ENCODE results near the gene NUDT4B. TPM values are rescaled to one million over a fixed set of nuclear protein-coding genes. Genes with fewer than 3 reads are reported as not detected.
"Not testable (repeated sequence)": the region's sequence is repeated elsewhere in the genome, so short reads cannot be mapped to it uniquely, and the experiment has no call there.

The NUDT4B gene
- total and polyA plus RNA-seq, 10 donors, result 0.35 to 27.4 (median 1.3) TPM; not detected in 1

- H3K9me3 ChIP-seq; H3K27ac ChIP-seq; DNase-seq; intact Hi-C loops (cut with DNase I; ENCODE audit: low total_unique reads); H3K27me3 ChIP-seq (replicated peaks in 1 of 7); H3K4me1 ChIP-seq; H3K4me3 ChIP-seq; H3K36me3 ChIP-seq: not testable (repeated sequence)
- no CpG with 5 or more reads among the region's 9 CpGs for WGBS, 5 donors
Measured at GRCh38 chr1:148720918-148721317, 27.7 kb upstream of the NUDT4B start.

- DNase-seq; H3K4me3 ChIP-seq; H3K27ac ChIP-seq; H3K4me1 ChIP-seq; H3K27me3 ChIP-seq (replicated peaks in 1 of 7); H3K36me3 ChIP-seq; intact Hi-C loops (cut with DNase I; ENCODE audit: low total_unique reads); H3K9me3 ChIP-seq: not testable (repeated sequence)
- 80% methylated on average over 1 of the region's 2 CpGs; no CpG with 5 or more reads in 4 of the 5 donors for WGBS, 5 donors
Measured at GRCh38 chr1:148722758-148723157, 25.8 kb upstream of the NUDT4B start.

GRCh38 chr1:148723515-148723914 is 25.1 kb upstream of the NUDT4B start:
- H3K4me3 ChIP-seq; H3K36me3 ChIP-seq; intact Hi-C loops (cut with DNase I; ENCODE audit: low total_unique reads); H3K9me3 ChIP-seq; DNase-seq; H3K27ac ChIP-seq; H3K27me3 ChIP-seq (replicated peaks in 1 of 7); H3K4me1 ChIP-seq: not testable (repeated sequence)
- no CpG with 5 or more reads among the region's 3 CpGs for WGBS, 5 donors

GRCh38 chr1:148724872-148725271 is 23.7 kb upstream of the NUDT4B start:
- intact Hi-C loops (cut with DNase I; ENCODE audit: low total_unique reads); H3K27ac ChIP-seq; H3K4me1 ChIP-seq; H3K27me3 ChIP-seq (replicated peaks in 1 of 7); H3K9me3 ChIP-seq; H3K36me3 ChIP-seq; H3K4me3 ChIP-seq; DNase-seq: not testable (repeated sequence)
- WGBS, 5 donors, result no CpG with 5 or more reads among the region's 3 CpGs

GRCh38 chr1:148727862-148728261 is 20.7 kb upstream of the NUDT4B start:
- H3K4me3 ChIP-seq; H3K9me3 ChIP-seq; H3K27me3 ChIP-seq (replicated peaks in 1 of 7); intact Hi-C loops (cut with DNase I; ENCODE audit: low total_unique reads); DNase-seq; H3K36me3 ChIP-seq; H3K4me1 ChIP-seq; H3K27ac ChIP-seq: not testable (repeated sequence)
- WGBS, 5 donors, result no CpG with 5 or more reads among the region's 2 CpGs

GRCh38 chr1:148729128-148729527 is 19.4 kb upstream of the NUDT4B start:
- DNase-seq; H3K9me3 ChIP-seq; intact Hi-C loops (cut with DNase I; ENCODE audit: low total_unique reads); H3K4me1 ChIP-seq; H3K27me3 ChIP-seq (replicated peaks in 1 of 7); H3K27ac ChIP-seq; H3K36me3 ChIP-seq; H3K4me3 ChIP-seq: not testable (repeated sequence)
- WGBS, 5 donors, result no CpG with 5 or more reads among the region's 3 CpGs

- DNase-seq; intact Hi-C loops (cut with DNase I; ENCODE audit: low total_unique reads): not testable (repeated sequence)
- no CpG with 5 or more reads among the region's 2 CpGs for WGBS, 5 donors
Measured at GRCh38 chr1:148729541-148729940, 19.0 kb upstream of the NUDT4B start.

GRCh38 chr1:148732277-148732676 is 16.3 kb upstream of the NUDT4B start:
- WGBS, 5 donors, result no CpG with 5 or more reads among the region's 4 CpGs
- H3K27me3 ChIP-seq (replicated peaks in 1 of 7); H3K36me3 ChIP-seq; H3K4me1 ChIP-seq; DNase-seq; H3K4me3 ChIP-seq; H3K27ac ChIP-seq; H3K9me3 ChIP-seq; intact Hi-C loops (cut with DNase I; ENCODE audit: low total_unique reads): not testable (repeated sequence)

More at GRCh38 chr1:148729541-148729940, 19.0 kb upstream of the NUDT4B start:
- not testable (repeated sequence) for H3K9me3 ChIP-seq; H3K27ac ChIP-seq; H3K4me3 ChIP-seq; H3K4me1 ChIP-seq; H3K36me3 ChIP-seq; H3K27me3 ChIP-seq (replicated peaks in 1 of 7)

GRCh38 chr1:148733585-148734310 is 14.8 kb upstream of the NUDT4B start:
- DNase-seq; H3K4me3 ChIP-seq; H3K27ac ChIP-seq; H3K9me3 ChIP-seq; H3K27me3 ChIP-seq (replicated peaks in 1 of 7); H3K36me3 ChIP-seq; intact Hi-C loops (cut with DNase I; ENCODE audit: low total_unique reads); H3K4me1 ChIP-seq: not testable (repeated sequence)
- WGBS, 5 donors, result no CpG with 5 or more reads among the region's 5 CpGs

GRCh38 chr1:148734311-148734662 is 14.3 kb upstream of the NUDT4B start:
- H3K9me3 ChIP-seq; H3K27me3 ChIP-seq (replicated peaks in 1 of 7); H3K27ac ChIP-seq; H3K4me3 ChIP-seq; DNase-seq; H3K36me3 ChIP-seq; intact Hi-C loops (cut with DNase I; ENCODE audit: low total_unique reads); H3K4me1 ChIP-seq: not testable (repeated sequence)
- no CpG with 5 or more reads among the region's 3 CpGs for WGBS, 5 donors

GRCh38 chr1:148735538-148735937 is 13.0 kb upstream of the NUDT4B start:
- DNase-seq; H3K4me3 ChIP-seq; H3K27me3 ChIP-seq (replicated peaks in 1 of 7); H3K4me1 ChIP-seq; intact Hi-C loops (cut with DNase I; ENCODE audit: low total_unique reads); H3K36me3 ChIP-seq; H3K9me3 ChIP-seq; H3K27ac ChIP-seq: not testable (repeated sequence)
- no CpG with 5 or more reads among the region's 1 CpG for WGBS, 5 donors

- intact Hi-C loops (cut with DNase I; ENCODE audit: low total_unique reads); H3K4me1 ChIP-seq; DNase-seq; H3K36me3 ChIP-seq; H3K27ac ChIP-seq; H3K9me3 ChIP-seq; H3K4me3 ChIP-seq; H3K27me3 ChIP-seq (replicated peaks in 1 of 7): not testable (repeated sequence)
- no CpG with 5 or more reads among the region's 6 CpGs for WGBS, 5 donors
Measured at GRCh38 chr1:148738667-148739066, 9.9 kb upstream of the NUDT4B start.
